GM18498 (cell line): ENCODE measurements around the gene UGT1A7.
"Not testable (repeated sequence)": the region's sequence is repeated elsewhere in the genome, so short reads cannot be mapped to it uniquely, and the experiment has no call there.

ENCODE experiments used
- ATAC-seq: cut with Tn5 transposase; IDR thresholded peaks from one replicate; pipeline ENCODE4 v1.9.1; 2021; ENCODE audit warnings: mild to moderate bottlenecking, moderate library complexity; ENCODE audit not compliant: unreplicated experiment

UGT1A7 gene

GRCh38 chr2:233680361-233681045, 1.2 kb upstream of the UGT1A7 start:
- ATAC-seq = no peak

DNA sequence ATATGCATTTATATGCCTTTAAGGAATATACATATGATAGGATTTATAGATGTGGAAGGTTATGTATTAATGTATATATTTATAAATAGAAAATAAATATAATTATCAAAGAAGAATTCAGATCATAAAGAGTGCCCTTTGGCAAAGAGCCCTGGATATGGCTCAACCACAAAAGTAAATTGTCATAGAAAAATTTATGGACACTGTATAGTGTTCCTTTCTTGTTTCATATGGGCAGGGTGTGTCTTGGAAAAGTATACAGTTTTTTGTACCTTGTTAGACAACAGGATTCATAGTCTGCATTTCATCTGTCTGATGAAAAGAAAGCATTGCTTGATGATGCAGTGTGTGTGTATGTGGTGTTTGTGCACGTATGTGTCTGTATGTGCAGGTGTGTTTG, 2.9 kb downstream of the UGT1A7 start:
- ATAC-seq = no peak

DNA sequence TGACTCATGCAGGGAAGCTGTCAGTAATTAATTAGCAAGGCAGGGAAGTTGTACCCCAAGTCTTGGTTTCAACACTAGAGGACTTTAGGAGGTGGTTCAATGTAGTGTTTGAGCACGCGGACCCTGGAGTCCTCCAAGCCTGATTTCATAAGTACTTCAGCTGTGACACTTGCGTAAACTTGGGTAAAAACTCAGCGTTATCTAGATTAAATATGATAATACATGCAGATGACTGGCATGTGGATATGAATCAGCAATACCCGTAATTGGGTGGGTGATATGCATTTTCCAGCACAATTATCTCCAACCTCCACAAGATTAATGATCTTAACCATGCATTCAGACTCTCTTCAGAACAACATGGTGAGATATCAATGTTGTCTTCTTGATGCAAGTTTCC, 5.2 kb downstream of the UGT1A7 start:
- no peak for ATAC-seq

GRCh38 chr2:233688341-233688740, 6.6 kb downstream of the UGT1A7 start:
- no peak for ATAC-seq

- no peak for ATAC-seq
These were observed 7.3 kb downstream of the UGT1A7 start for GRCh38 chr2:233689031-233689430.

GRCh38 chr2:233689501-233689900, 7.8 kb downstream of the UGT1A7 start:
- ATAC-seq = no peak

GRCh38 chr2:233690444-233690843, 8.7 kb downstream of the UGT1A7 start:
- ATAC-seq = no peak

DNA sequence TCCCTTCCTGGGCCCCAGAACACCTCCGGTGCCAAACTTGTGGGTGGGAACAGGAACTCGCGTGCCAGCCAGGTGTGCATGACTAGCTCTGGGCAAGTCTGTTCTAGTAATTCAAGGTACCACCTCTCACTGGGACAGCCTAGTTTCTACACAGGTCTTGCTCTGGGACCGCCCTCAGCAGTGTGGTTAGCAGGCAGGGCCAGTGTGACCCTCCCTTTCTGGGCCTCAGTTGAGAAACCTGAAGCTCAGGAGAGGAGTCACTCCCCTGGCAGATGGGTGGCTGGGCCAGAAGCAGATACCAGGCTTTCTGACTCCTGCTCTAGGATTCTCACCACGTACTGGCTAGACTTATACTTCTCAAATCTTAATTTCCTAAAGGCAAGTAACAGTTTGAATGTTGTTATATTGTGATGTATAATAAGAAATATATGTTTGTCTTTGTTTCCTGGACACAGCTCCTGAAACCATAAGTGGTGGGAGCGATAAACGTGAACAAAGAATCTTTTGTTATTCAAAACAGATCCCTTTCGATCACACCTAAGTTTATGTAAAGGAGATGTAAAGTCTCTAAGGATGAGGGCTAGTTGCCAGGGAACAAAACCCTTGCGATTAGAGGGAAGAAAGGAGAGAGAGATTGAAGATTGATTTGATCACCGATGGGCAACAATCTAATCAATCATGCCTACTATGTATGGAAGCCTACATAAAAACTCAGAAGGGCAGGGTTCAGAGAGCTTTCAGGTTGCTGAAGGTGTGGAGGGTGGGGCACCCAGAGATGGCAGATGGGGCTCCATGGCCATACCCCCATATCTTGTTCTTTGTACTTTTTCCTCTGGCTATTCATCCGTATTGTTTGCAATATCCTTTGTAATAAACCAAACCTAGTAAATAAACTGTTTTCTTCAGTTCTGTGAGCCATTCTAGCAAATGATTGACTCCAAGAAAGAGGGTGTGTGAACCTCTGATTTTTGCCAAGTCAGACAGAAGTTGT, 10.0 kb downstream of the UGT1A7 start:
- no peak for ATAC-seq

- no peak for ATAC-seq
These were observed 10.9 kb downstream of the UGT1A7 start, which contains the start of gene UGT1A6 for GRCh38 chr2:233692648-233693047. TSS of gene UGT1A6 (plus strand) at chr2:233692890. CDS start at chr2:233693005, 115 bp downstream.

- ATAC-seq = no peak
These were observed 12.3 kb downstream of the UGT1A7 start for GRCh38 chr2:233693963-233694362.

DNA sequence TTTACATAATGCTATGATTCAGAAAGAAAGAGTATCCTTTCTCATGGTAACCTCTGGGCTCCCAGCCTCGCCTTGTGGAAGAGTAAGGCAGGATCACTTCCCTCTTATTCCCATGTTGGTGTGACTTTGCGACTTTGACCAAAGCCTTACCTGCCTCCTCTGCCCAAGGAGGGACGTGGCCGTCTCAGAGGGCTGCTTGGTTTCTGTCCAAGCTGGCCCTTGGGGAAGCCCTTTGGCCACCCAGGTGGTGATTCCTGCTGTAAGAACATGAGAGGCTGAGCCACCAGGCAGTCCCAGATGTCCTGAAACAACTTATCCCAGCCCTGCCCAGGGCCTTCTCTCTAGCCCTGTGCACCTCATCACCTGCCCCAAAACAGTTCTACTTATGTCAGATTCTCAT, 17.0 kb downstream of the UGT1A7 start:
- ATAC-seq = no peak

DNA sequence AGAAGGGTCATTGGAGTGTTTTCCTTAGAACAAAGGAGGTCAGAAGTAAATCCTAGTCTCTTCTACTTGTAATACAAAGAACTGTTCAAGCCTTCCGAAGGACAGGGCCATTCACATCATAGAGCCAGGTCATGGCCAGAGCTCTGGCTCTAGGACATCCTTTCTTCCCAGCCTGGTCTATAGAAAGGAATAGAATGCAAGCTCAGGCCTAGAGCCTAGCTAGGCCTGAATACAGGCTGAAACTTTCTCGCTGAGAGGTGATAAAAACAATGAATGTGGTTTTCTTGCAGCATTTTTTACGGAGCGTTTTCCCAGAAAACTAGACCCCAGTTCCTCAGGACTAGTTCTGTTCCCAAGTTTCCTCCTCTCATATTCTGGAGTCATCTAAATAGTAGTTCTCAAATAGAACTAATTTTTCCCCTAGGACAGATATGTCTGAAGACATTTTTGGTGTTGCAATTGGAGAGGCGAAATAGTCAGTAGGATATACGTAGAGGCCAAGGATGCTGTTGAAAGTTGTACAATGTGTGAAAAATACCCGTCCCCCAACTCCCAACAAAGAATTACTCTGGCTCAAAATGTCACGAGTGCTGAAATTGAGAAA, 17.8 kb downstream of the UGT1A7 start:
- ATAC-seq = no peak

GRCh38 chr2:233700028-233700635, 18.4 kb downstream of the UGT1A7 start:
- ATAC-seq = no peak

- ATAC-seq = not testable (repeated sequence)
These were observed 19.1 kb downstream of the UGT1A7 start for GRCh38 chr2:233700842-233701241.

- ATAC-seq = no peak
These were observed 20.5 kb downstream of the UGT1A7 start for GRCh38 chr2:233702238-233702637.

- no peak for ATAC-seq
These were observed 24.3 kb downstream of the UGT1A7 start for GRCh38 chr2:233705911-233706506.

- no peak for ATAC-seq
These were observed 25.0 kb downstream of the UGT1A7 start for GRCh38 chr2:233706720-233707119.

DNA sequence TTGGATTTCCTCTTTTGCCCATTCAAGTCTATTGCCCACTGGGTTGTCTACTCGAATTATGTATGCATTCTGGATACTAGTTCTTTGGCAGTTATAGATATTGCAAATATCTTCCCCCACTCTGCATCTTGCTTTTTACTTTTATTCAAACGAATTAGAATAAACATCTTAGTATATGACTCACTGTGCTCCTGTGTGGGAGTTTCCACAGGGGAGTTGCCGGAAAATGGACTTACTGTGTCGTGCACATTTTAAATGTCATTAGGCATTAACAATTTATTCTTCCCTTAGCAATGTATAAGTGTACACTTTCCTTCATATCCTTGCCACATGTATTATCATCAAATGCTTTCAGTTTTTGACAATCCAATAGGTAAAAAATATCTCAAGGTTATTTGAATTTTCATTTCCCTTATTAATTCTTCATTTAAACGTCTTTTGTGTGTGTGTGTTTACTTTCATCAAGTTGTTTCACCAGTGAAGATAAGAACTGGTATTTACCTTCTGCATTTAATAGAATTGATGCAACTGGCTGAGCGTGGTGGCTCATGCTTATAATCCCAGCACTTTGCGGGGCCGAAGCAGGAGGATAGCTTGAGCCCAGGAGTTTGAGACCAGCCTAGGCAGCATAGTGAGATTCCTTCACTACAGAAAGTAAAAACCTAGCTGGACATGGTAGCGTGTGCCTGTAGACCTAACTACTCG, 26.4 kb downstream of the UGT1A7 start:
- no peak for ATAC-seq

- ATAC-seq = no peak
These were observed 27.2 kb downstream of the UGT1A7 start for GRCh38 chr2:233708942-233709341.
